Peyer's patch (tissue), 4 donors: ENCODE data around the gene MSI2.

Source experiments
- POLR2A ChIP-seq, 2 donors: fragments of 450-650 bp; IDR thresholded peaks; one replicate each; pipeline ENCODE4 v1.5.1; 2017; ENCODE audit warnings: antibody characterized with exemption in 2 of 2, mild to moderate bottlenecking in 2 of 2, moderate library complexity in 2 of 2
- TF ChIP-seq, protein P1 (sequence below), 6 experiments: fragments of 450-650 bp in 4 of 6; fragments of 200-600 bp in 2 of 6; sonication (generic) in 1 of 6; IDR thresholded peaks; one replicate each; pipeline ENCODE4 v1.5.1; 2017 to 2019; ENCODE audit warnings: antibody characterized with exemption in 6 of 6, mild to moderate bottlenecking in 3 of 6, moderate library complexity in 1 of 6

DNA sequence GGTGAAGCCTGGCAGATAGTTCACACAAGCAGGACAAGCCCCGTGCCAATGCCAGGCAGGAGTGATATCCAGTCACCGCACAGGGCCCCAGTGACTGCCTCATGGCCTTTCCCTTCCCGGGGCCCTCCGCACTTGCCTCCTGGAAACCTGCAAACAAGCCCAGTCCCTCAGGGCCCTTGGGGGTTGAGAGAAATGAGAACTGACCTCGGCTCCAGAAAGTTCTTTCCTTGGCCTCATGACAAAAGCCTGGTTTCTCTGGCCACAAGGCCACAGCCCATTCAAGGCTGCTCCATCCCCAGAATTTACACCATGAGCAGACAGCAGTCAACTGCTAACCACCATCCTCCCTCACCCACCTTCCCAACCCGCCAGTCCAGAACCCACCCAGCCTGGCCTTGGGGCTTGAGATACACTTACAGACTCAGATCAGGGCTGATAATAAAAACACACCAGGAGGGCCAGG is 411.2 kb downstream of the MSI2 start:
- no peak for TF ChIP-seq POLR2A (IDR thresholded peaks at IDR 0.05)
- TF ChIP-seq, protein P1, sequence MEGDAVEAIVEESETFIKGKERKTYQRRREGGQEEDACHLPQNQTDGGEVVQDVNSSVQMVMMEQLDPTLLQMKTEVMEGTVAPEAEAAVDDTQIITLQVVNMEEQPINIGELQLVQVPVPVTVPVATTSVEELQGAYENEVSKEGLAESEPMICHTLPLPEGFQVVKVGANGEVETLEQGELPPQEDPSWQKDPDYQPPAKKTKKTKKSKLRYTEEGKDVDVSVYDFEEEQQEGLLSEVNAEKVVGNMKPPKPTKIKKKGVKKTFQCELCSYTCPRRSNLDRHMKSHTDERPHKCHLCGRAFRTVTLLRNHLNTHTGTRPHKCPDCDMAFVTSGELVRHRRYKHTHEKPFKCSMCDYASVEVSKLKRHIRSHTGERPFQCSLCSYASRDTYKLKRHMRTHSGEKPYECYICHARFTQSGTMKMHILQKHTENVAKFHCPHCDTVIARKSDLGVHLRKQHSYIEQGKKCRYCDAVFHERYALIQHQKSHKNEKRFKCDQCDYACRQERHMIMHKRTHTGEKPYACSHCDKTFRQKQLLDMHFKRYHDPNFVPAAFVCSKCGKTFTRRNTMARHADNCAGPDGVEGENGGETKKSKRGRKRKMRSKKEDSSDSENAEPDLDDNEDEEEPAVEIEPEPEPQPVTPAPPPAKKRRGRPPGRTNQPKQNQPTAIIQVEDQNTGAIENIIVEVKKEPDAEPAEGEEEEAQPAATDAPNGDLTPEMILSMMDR (IDR thresholded peaks at IDR 0.05): no peak
